Ovary (tissue), 3 donors: Measurements from ENCODE around the gene ELFN1.

Experiments used
- EP300 ChIP-seq: sonication (generic); formaldehyde crosslinking; IDR thresholded peaks from one replicate; pipeline ENCODE4 v1.6.1; 2017; ENCODE audit warnings: antibody characterized with exemption
- TF ChIP-seq, protein P1 (sequence below), 3 donors: fragments of 450-650 bp in 2 of 3; fragments of 200-600 bp in 1 of 3; IDR thresholded peaks; one replicate each; pipeline versions ENCODE4 v1.5.1 to v1.8.0; 2016 to 2022; ENCODE audit warnings: antibody characterized with exemption in 3 of 3, mild to moderate bottlenecking in 1 of 3
- donor health status: DM: no; HTN: no; CAD: no.

DNA sequence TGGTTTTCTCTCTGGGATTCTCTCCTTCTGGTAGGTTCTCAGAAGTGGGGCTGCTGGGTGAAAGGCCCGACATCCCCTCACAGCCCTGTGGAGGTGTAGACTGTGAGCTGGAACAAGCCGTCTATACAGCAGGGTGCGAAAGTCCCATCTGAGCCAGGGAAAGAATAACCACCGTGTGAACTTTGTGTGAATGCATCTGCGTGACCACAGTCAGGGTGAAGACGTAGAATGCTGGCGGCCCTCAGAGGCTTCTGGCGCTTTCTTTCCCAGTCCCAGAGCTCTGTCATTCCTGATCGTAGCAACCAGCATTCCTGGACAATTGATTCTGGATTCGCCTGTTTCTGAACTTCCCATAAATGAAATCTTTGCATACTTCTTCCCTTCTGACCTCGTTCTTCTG, 30.0 kb downstream of the ELFN1 start:
- TF ChIP-seq, protein P1, sequence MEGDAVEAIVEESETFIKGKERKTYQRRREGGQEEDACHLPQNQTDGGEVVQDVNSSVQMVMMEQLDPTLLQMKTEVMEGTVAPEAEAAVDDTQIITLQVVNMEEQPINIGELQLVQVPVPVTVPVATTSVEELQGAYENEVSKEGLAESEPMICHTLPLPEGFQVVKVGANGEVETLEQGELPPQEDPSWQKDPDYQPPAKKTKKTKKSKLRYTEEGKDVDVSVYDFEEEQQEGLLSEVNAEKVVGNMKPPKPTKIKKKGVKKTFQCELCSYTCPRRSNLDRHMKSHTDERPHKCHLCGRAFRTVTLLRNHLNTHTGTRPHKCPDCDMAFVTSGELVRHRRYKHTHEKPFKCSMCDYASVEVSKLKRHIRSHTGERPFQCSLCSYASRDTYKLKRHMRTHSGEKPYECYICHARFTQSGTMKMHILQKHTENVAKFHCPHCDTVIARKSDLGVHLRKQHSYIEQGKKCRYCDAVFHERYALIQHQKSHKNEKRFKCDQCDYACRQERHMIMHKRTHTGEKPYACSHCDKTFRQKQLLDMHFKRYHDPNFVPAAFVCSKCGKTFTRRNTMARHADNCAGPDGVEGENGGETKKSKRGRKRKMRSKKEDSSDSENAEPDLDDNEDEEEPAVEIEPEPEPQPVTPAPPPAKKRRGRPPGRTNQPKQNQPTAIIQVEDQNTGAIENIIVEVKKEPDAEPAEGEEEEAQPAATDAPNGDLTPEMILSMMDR (IDR thresholded peaks at IDR 0.05): no peak
- no peak for TF ChIP-seq EP300
